Inferior parietal cortex (tissue), 1 donor: ENCODE results near the gene CDH18.

Source experiments
- DNase-seq: peaks from one replicate; pipeline ENCODE4 v3.0.0-alpha.2; 2016; ENCODE audit errors: extremely low spot score

Gene CDH18

DNA sequence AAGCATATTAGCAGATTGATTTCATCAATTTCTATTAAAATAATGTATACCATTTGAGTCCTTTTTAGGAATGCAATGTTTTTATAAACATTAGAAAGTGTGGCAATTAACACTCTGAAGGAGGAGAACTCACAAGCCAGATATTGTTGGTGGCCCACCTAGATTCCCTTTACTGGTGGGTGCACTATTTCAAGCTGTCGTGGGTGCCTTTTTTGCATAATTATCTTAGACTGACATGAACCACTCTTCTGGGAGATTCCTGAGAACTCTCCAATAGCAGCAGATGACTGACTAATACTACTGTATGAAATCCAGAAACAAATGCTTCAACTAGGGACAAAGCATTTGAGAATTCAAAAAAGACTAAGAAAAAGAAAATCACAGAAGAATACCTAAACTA lies 526.0 kb downstream of the CDH18 start:
- no peak for DNase-seq

- no peak for DNase-seq
Observed at GRCh38 chr5:19424506-19424905, 563.5 kb downstream of the CDH18 start.
